H9 (cell line): ENCODE data around the gene TMEM117. TPM values are rescaled to one million over a fixed set of nuclear protein-coding genes. Genes with fewer than 3 reads are reported as not detected.

ENCODE experiments used
- DNase-seq: peaks from one replicate; pipeline ENCODE4 v3.0.0-alpha.2; 2017
- H2AFZ ChIP-seq: one replicate; pipeline ENCODE4 v1.6.1; 2013; ENCODE audit warnings: mild to moderate bottlenecking, low read length, control low read depth, moderate library complexity
- H2AK5ac ChIP-seq: 2 replicates; pipeline ENCODE4 v1.6.1; 2013; ENCODE audit warnings: low read length, control low read depth, mixed read lengths; ENCODE audit not compliant: insufficient read length
- H2BK120ac ChIP-seq: one replicate; pipeline ENCODE4 v1.6.1; 2013; ENCODE audit warnings: low read depth, mild to moderate bottlenecking, low read length, control low read depth, inconsistent platforms; ENCODE audit not compliant: poor library complexity, severe bottlenecking
- H2BK12ac ChIP-seq: 2 replicates; pipeline ENCODE4 v1.6.1; 2013; ENCODE audit warnings: low read length, control low read depth, mixed read lengths, low read depth; ENCODE audit not compliant: insufficient read length
- H2BK15ac ChIP-seq: 2 replicates; pipeline ENCODE4 v1.6.1; 2013; ENCODE audit warnings: low read depth, low read length, control low read depth
- H2BK20ac ChIP-seq: one replicate; pipeline ENCODE4 v1.6.1; 2013; ENCODE audit warnings: low read depth, mild to moderate bottlenecking, low read length, control low read depth, inconsistent platforms; ENCODE audit not compliant: poor library complexity, severe bottlenecking
- H2BK5ac ChIP-seq: 2 replicates; pipeline ENCODE4 v1.6.1; 2013; ENCODE audit warnings: low read length, control low read depth, mixed read lengths; ENCODE audit not compliant: insufficient read length
- H3K14ac ChIP-seq: 2 replicates; pipeline ENCODE4 v1.6.1; 2013; ENCODE audit warnings: low read length, control low read depth; ENCODE audit not compliant: insufficient read depth
- H3K18ac ChIP-seq: 2 replicates; pipeline ENCODE4 v1.6.1; 2013; ENCODE audit warnings: low read depth, mild to moderate bottlenecking, mixed read lengths, low read length, control low read depth; ENCODE audit not compliant: insufficient read length
- H3K23ac ChIP-seq: 2 replicates; pipeline ENCODE4 v1.6.1; 2013; ENCODE audit warnings: low read length, control low read depth, mixed read lengths, low read depth; ENCODE audit not compliant: insufficient read length
- H3K23me2 ChIP-seq: 2 replicates; pipeline ENCODE4 v1.6.1; 2013; ENCODE audit warnings: low read depth, mild to moderate bottlenecking, mixed read lengths, low read length, control low read depth; ENCODE audit not compliant: insufficient read length, poor library complexity, severe bottlenecking
- H3K27ac ChIP-seq: 2 replicates; pipeline ENCODE4 v1.5.1; 2013; ENCODE audit warnings: low read length, control low read depth, mixed read lengths, low read depth; ENCODE audit not compliant: insufficient read length
- H3K27me3 ChIP-seq: 2 replicates; pipeline ENCODE4 v1.6.1; 2013; ENCODE audit warnings: low read length, control low read depth, inconsistent platforms; ENCODE audit not compliant: insufficient read depth
- H3K4ac ChIP-seq: 2 replicates; pipeline ENCODE4 v1.6.1; 2013; ENCODE audit warnings: low read depth, mild to moderate bottlenecking, control low read depth, inconsistent platforms, low read length, moderate library complexity
- H3K4me1 ChIP-seq: 2 replicates; pipeline ENCODE4 v1.6.1; 2013; ENCODE audit warnings: low read length, control low read depth, inconsistent platforms; ENCODE audit not compliant: insufficient read depth
- H3K4me2 ChIP-seq: 2 replicates; pipeline ENCODE4 v1.6.1; 2013; ENCODE audit warnings: low read length, control low read depth, mixed read lengths; ENCODE audit not compliant: insufficient read length, insufficient read depth
- H3K56ac ChIP-seq: 2 replicates; pipeline ENCODE4 v1.6.1; 2013; ENCODE audit warnings: low read depth, mild to moderate bottlenecking, mixed read lengths, low read length, control low read depth; ENCODE audit not compliant: insufficient read length
- H3K79me1 ChIP-seq: 2 replicates; pipeline ENCODE4 v1.6.1; 2013; ENCODE audit warnings: low read depth, mild to moderate bottlenecking, moderate library complexity, low read length, control low read depth, inconsistent platforms; ENCODE audit not compliant: insufficient read depth, poor library complexity, severe bottlenecking
- H3K79me2 ChIP-seq: 2 replicates; pipeline ENCODE4 v1.6.1; 2013; ENCODE audit warnings: low read length, control low read depth, inconsistent platforms; ENCODE audit not compliant: insufficient read depth
- H3K9ac ChIP-seq: 2 replicates; pipeline ENCODE4 v1.6.1; 2013; ENCODE audit warnings: low read length, control low read depth, mixed read lengths; ENCODE audit not compliant: insufficient read length; ENCODE audit errors: extremely low read depth
- H3K9me3 ChIP-seq: one replicate; pipeline ENCODE4 v1.6.1; 2013; ENCODE audit warnings: low read depth, low read length, inconsistent platforms; ENCODE audit not compliant: control insufficient read depth
- H3T11ph ChIP-seq: one replicate; pipeline ENCODE4 v1.6.1; 2013; ENCODE audit warnings: mild to moderate bottlenecking, low read length, control low read depth, inconsistent platforms
- H4K20me1 ChIP-seq: one replicate; pipeline ENCODE4 v1.6.1; 2013; ENCODE audit not compliant: control insufficient read depth, insufficient read length, insufficient read depth
- H4K5ac ChIP-seq: 2 replicates; pipeline ENCODE4 v1.6.1; 2013; ENCODE audit warnings: low read depth, mild to moderate bottlenecking, mixed read lengths, low read length, control low read depth; ENCODE audit not compliant: insufficient read length
- H4K8ac ChIP-seq: replicated peaks from 2 replicates; pipeline ENCODE4 v1.6.1; 2013; ENCODE audit warnings: low read length, control low read depth, mixed read lengths, low read depth; ENCODE audit not compliant: insufficient read length
- H4K91ac ChIP-seq: 2 replicates; pipeline ENCODE4 v1.6.1; 2013; ENCODE audit warnings: low read depth, mild to moderate bottlenecking, moderate library complexity, mixed read lengths, low read length, control low read depth; ENCODE audit not compliant: insufficient read length
- H3K27ac Mint-ChIP-seq, 3 experiments: 2 replicates in 2 of 3; 3 replicates in 1 of 3; pipeline ENCODE4 v1.8.0; 2020 to 2021; ENCODE audit warnings: mixed read lengths in 3 of 3, mild to moderate bottlenecking in 1 of 3, moderate library complexity in 1 of 3
- H3K27me3 Mint-ChIP-seq: 2 replicates; pipeline ENCODE4 v1.8.0; 2021; ENCODE audit warnings: low read depth, mild to moderate bottlenecking, moderate library complexity, mixed read lengths
- H3K36me3 Mint-ChIP-seq, 3 experiments: 2 replicates in 2 of 3; 3 replicates in 1 of 3; pipeline ENCODE4 v1.8.0; 2020 to 2021; ENCODE audit warnings: low read depth in 3 of 3, mixed read lengths in 3 of 3; ENCODE audit not compliant: insufficient read depth in 1 of 3
- H3K4me1 Mint-ChIP-seq, 2 experiments: 2 replicates each; pipeline ENCODE4 v1.8.0; 2020; ENCODE audit warnings: mixed read lengths in 2 of 2
- H3K4me3 Mint-ChIP-seq, 2 experiments: 2 replicates in 1 of 2; 3 replicates in 1 of 2; pipeline ENCODE4 v1.8.0; 2020 to 2021; ENCODE audit warnings: mild to moderate bottlenecking in 2 of 2, mixed read lengths in 2 of 2, moderate library complexity in 1 of 2
- H3K9me3 Mint-ChIP-seq, 2 experiments: 2 replicates in 1 of 2; 3 replicates in 1 of 2; pipeline ENCODE4 v1.8.0; 2020; ENCODE audit warnings: mild to moderate bottlenecking in 2 of 2, mixed read lengths in 2 of 2, moderate library complexity in 1 of 2
- CTCF ChIP-seq: fragments of 200-600 bp; sonication (generic); conservative IDR thresholded peaks from 3 replicates; pipeline ENCODE4 v1.8.0; 2021; ENCODE audit warnings: antibody characterized with exemption, mild to moderate bottlenecking
- WGBS: extraction: QIAGEN DNeasy Blood & Tissue Kit; methylation state at CpG from one replicate; pipeline ENCODE4 v1.1.7; 2013; ENCODE audit warnings: missing lambda C conversion rate, low lambda C conversion rate, mixed read lengths; ENCODE audit not compliant: insufficient read length; ENCODE audit errors: extremely low coverage; 5-methylcytosine and 5-hydroxymethylcytosine counted together
- total RNA-seq: library from RNA; stranded (reverse); gene quantifications from 2 replicates; pipeline ENCODE4 v1.2.1, GENCODE V29; 2021

The TMEM117 gene
- total RNA-seq, 1 experiment from 2014 or later = 1.7 TPM

- peaks cover 3 to 6% of the 10 kb centered on the region in 2 experiments; a peak in 3 of 4 replicates for H3K4me1 Mint-ChIP-seq
- no CpG with 5 or more reads among the region's 2 CpGs for WGBS
- H3K27me3 ChIP-seq = no peaks in the 10 kb centered on the region
- H3K9ac ChIP-seq = no peak overlapping the region
- no peak overlapping the region for H4K5ac ChIP-seq
- H3K4ac ChIP-seq = no peak overlapping the region
- H3T11ph ChIP-seq = no peak overlapping the region
- H4K8ac ChIP-seq = no peak overlapping the region
- H3K23me2 ChIP-seq = no peaks in the 10 kb centered on the region
- H3K79me2 ChIP-seq = no peaks in the 10 kb centered on the region
- no peak overlapping the region for H3K14ac ChIP-seq
- H4K20me1 ChIP-seq = no peaks in the 10 kb centered on the region
- H3K18ac ChIP-seq = no peak overlapping the region
- H3K23ac ChIP-seq = no peak overlapping the region
- no peak overlapping the region for H3K56ac ChIP-seq
- no peak overlapping the region for H2BK12ac ChIP-seq
- no peak overlapping the region for H2AK5ac ChIP-seq
- no peak overlapping the region for H2BK20ac ChIP-seq
- no peak overlapping the region for H2AFZ ChIP-seq
- H3K27me3 Mint-ChIP-seq = no peaks in the 10 kb centered on the region
- TF ChIP-seq CTCF = no peak
- H3K36me3 Mint-ChIP-seq = no peaks in the 10 kb centered on the region
- H2BK15ac ChIP-seq = no peak overlapping the region
- no peaks in the 10 kb centered on the region for H3K9me3 Mint-ChIP-seq
- H3K4me3 Mint-ChIP-seq = no peak overlapping the region
- H2BK5ac ChIP-seq = no peak overlapping the region
- H3K9me3 ChIP-seq = no peaks in the 10 kb centered on the region
- no peak overlapping the region for H3K27ac Mint-ChIP-seq
- H4K91ac ChIP-seq = no peak overlapping the region
- DNase-seq = no peak
- no peak overlapping the region for H3K4me2 ChIP-seq
- H3K27ac ChIP-seq = no peak overlapping the region
- H3K79me1 ChIP-seq = no peaks in the 10 kb centered on the region
- no peaks in the 10 kb centered on the region for H3K4me1 ChIP-seq
- H2BK120ac ChIP-seq = no peak overlapping the region
Measured at GRCh38 chr12:43812057-43812456, 23.8 kb upstream of the TMEM117 start.
